Colonic mucosa (tissue), 4 donors: ENCODE results near the gene PLXNA4. TPM values are rescaled to one million over a fixed set of nuclear protein-coding genes. Genes with fewer than 3 reads are reported as not detected.

Source experiments
- DNase-seq: peaks from one replicate; pipeline ENCODE4 v3.0.0-alpha.2; 2020
- H3K27ac ChIP-seq: fragments of 200-600 bp; one replicate; pipeline ENCODE4 v1.8.0; 2021
- H3K27me3 ChIP-seq: fragments of 200-600 bp; one replicate; pipeline ENCODE4 v1.8.0; 2021
- H3K36me3 ChIP-seq: fragments of 200-600 bp; one replicate; pipeline ENCODE4 v1.8.0; 2021
- H3K4me1 ChIP-seq: fragments of 200-600 bp; one replicate; pipeline ENCODE4 v1.8.0; 2021; ENCODE audit warnings: mild to moderate bottlenecking
- H3K4me3 ChIP-seq: fragments of 200-600 bp; one replicate; pipeline ENCODE4 v1.8.0; 2021
- H3K9ac ChIP-seq, 2 donors: one replicate each; pipeline ENCODE4 v1.7.0; 2013; ENCODE audit warnings: control low read depth in 2 of 2, low read depth in 2 of 2, low read length in 2 of 2
- H3K9me3 ChIP-seq: fragments of 200-600 bp; one replicate; pipeline ENCODE4 v1.8.0; 2021
- intact Hi-C: fragments of 100-400 bp; cut with DNase I; formaldehyde crosslinking; loops from one replicate; pipeline ENCODE4 v1.14.1; 2022
- total RNA-seq, 2 donors: library from RNA; stranded (reverse); fragmentation: NEBNext Ultra II Directional in 1 of 2; extraction: Animal tissue kit (Norgen Biotek cat#: 25700) in 1 of 2; gene quantifications; one replicate each; pipeline ENCODE4 v1.2.1, GENCODE V29; 2021
- TF ChIP-seq, protein P1 (sequence below): fragments of 200-600 bp; IDR thresholded peaks from one replicate; pipeline ENCODE4 v1.8.0; 2022; ENCODE audit warnings: antibody characterized with exemption, mild to moderate bottlenecking
- donor health status: healthy.
- donor health status: DM: no; HTN: no; CAD: no.
- donor health status: DM: no; HTN: no; CAD: no.

PLXNA4 gene
- total RNA-seq, 2 donors from 2014 or later, result 0.15 to 0.77 TPM

DNA sequence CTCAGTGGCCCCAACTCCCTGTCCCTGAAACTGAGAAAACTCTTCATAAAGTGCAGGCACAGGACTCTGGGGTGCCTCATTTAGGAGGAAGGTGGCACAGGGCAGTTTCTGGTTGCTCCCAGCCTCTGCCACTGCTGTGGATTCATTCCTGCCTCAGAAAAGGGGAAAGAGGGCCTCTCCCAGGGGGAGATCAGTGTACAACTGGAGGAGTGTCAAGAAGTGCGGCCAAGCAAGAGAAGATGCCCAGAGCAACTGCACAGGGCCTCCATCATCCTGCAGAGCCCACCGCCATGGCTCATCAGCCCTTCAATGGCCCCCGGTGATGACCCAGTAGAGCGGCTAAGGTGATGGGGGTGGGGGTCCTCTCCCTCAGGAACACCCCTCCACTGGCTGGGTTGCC is 150.3 kb downstream of the PLXNA4 start:
- Histone ChIP-seq H3K9me3 (no peaks in the 10 kb centered on the region), H3K36me3 (no peaks in the 10 kb centered on the region), H3K9ac (no peak overlapping the region), H3K27me3 (no peaks in the 10 kb centered on the region), H3K4me1 (peaks cover 9% of the 10 kb centered on the region), H3K4me3 (no peak overlapping the region), H3K27ac (no peak overlapping the region)
- TF ChIP-seq, protein P1, sequence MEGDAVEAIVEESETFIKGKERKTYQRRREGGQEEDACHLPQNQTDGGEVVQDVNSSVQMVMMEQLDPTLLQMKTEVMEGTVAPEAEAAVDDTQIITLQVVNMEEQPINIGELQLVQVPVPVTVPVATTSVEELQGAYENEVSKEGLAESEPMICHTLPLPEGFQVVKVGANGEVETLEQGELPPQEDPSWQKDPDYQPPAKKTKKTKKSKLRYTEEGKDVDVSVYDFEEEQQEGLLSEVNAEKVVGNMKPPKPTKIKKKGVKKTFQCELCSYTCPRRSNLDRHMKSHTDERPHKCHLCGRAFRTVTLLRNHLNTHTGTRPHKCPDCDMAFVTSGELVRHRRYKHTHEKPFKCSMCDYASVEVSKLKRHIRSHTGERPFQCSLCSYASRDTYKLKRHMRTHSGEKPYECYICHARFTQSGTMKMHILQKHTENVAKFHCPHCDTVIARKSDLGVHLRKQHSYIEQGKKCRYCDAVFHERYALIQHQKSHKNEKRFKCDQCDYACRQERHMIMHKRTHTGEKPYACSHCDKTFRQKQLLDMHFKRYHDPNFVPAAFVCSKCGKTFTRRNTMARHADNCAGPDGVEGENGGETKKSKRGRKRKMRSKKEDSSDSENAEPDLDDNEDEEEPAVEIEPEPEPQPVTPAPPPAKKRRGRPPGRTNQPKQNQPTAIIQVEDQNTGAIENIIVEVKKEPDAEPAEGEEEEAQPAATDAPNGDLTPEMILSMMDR, result no peak
- intact Hi-C loops, result no loop called here
- no peak for DNase-seq

DNA sequence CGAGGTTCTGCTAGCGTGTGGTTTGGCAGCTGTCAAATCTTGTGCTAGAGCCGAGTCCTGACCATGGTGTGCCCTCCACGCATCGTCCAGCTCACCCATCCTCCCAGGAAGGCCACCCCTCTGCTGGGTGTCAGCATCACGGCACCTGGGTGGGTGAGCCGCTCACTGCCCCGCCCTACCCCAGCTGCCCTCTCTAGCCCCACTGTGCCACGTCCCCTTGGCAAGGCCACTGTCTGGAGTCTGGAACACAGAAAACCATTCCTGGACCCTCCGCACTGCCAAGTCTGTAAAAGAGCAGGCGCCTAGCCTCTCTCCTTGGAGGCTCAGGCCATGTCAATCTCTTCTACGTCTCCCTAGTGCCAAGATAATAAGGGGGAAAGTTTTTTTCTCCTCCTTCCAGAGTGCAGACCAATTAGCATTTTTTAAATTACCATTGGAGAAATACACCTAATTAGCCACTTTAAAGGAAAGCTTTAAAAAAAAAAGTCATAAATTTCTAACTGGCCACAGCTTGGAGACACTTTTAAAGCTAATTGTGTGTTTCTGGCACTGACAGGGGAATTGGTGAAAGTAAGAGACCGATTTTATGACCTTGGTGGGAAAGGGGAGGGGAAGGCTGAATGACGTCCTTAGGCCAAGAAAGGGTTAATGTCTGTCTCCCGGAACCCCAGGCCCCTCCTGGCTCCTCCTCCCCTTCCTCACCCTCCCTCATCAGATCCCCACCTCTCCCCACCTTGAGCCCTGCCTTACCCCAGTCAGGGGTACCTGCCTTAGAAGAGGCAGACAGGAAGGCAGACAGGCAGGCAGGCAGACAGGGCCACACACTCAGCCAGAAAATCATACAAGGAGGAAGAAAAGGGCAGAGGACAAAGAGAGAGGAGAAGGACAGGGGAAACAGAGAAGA is 151.2 kb downstream of the PLXNA4 start:
- TF ChIP-seq, protein P1, result no peak
- no peak overlapping the region for H3K27ac ChIP-seq
- H3K9ac ChIP-seq, result no peak overlapping the region
- no peaks in the 10 kb centered on the region for H3K27me3 ChIP-seq
- H3K9me3 ChIP-seq, result no peaks in the 10 kb centered on the region
- peaks cover 3% of the 10 kb centered on the region for H3K4me1 ChIP-seq
- no peak for DNase-seq
- H3K36me3 ChIP-seq, result no peaks in the 10 kb centered on the region
- intact Hi-C loops, result no loop called here
- no peak overlapping the region for H3K4me3 ChIP-seq

DNA sequence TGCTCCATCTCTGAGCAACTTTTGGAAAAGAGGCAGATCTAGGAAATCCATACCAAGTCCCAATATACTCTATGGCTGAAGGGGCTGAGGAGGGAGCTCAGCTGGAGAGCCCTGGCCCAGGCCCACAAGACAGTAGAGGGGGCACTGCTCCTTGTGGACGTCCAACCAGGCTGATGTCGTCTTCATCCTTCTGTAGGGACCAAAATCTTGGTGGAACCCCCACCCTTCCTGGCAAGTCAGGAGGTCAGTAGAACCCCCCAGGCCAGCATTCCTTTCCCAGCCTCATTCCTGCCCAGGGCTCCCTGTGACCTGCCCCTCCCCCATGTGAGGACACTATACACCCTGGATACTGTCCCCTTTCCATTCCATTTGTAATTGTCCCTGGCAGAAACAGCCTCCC is 152.0 kb downstream of the PLXNA4 start:
- no peak overlapping the region for H3K27ac ChIP-seq
- intact Hi-C loops, result no loop called here
- no peak for DNase-seq

DNA sequence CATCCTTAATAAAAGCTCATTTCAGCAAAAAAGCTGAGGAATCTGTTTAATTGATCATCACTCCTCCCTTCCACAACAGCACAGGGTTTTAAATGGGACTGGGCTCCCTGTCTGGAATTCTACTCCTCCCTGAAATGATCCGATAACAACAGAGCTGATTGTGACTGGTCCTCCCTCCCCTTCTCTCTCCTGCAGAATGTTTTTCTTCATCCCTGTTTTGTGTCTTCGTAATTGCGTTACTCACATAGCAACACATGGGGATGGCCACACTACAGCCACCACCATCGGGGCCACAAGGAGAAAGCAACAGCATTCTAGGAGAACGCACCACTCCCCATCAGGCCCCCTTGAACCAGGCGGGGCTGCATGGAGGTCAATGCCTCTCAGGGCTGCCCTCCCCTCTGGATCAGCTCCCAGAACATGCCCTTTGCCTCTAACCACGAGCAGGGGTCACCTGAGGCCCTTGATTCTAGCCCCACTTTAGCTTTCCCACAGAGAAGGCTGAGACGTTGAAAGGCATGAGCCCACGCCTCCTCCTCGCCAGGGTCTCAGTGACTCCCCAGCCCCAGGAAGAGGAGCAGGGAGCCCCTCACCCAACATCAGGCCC is 152.6 kb downstream of the PLXNA4 start:
- no peaks in the 10 kb centered on the region for H3K36me3 ChIP-seq
- no peak overlapping the region for H3K4me3 ChIP-seq
- H3K27ac ChIP-seq, result no peak overlapping the region
- no peaks in the 10 kb centered on the region for H3K9me3 ChIP-seq
- H3K4me1 ChIP-seq, result no peaks in the 10 kb centered on the region
- DNase-seq, result no peak
- intact Hi-C loops, result no loop called here
- no peak overlapping the region for H3K9ac ChIP-seq
- TF ChIP-seq, protein P1, result no peak
- H3K27me3 ChIP-seq, result no peaks in the 10 kb centered on the region

More for the DNA sequence above, 152.0 kb downstream of the PLXNA4 start:
- H3K9me3 ChIP-seq, result no peaks in the 10 kb centered on the region
- no peaks in the 10 kb centered on the region for H3K36me3 ChIP-seq
- TF ChIP-seq, protein P1, result no peak
- H3K4me1 ChIP-seq, result no peaks in the 10 kb centered on the region
- no peaks in the 10 kb centered on the region for H3K27me3 ChIP-seq
- no peak overlapping the region for H3K4me3 ChIP-seq
- no peak overlapping the region for H3K9ac ChIP-seq

GRCh38 chr7:132422502-132423111 is 153.7 kb downstream of the PLXNA4 start:
- Histone ChIP-seq H3K27ac (no peak overlapping the region), H3K36me3 (no peaks in the 10 kb centered on the region), H3K9ac (no peak overlapping the region), H3K4me1 (no peaks in the 10 kb centered on the region), H3K4me3 (no peak overlapping the region), H3K9me3 (no peaks in the 10 kb centered on the region), H3K27me3 (no peaks in the 10 kb centered on the region)
- TF ChIP-seq, protein P1, result no peak
- intact Hi-C loops, result no loop called here
- DNase-seq, result no peak
